PC-9 (cell line): ENCODE results near the gene CYP2A13.
"Not testable (repeated sequence)": the region's sequence is repeated elsewhere in the genome, so short reads cannot be mapped to it uniquely, and the experiment has no call there.

Experiments
- EZH2 ChIP-seq: fragments of 200-600 bp; sonication (generic); IDR thresholded peaks from 2 replicates; pipeline ENCODE4 v1.8.0; 2017; ENCODE audit warnings: antibody characterized with exemption, low read depth
- TF ChIP-seq, protein P1 (sequence below): fragments of 200-600 bp; sonication (generic); conservative IDR thresholded peaks from 2 replicates; pipeline ENCODE4 v1.6.1; 2017; ENCODE audit warnings: mixed run types, antibody characterized with exemption, mild to moderate bottlenecking, moderate library complexity

DNA sequence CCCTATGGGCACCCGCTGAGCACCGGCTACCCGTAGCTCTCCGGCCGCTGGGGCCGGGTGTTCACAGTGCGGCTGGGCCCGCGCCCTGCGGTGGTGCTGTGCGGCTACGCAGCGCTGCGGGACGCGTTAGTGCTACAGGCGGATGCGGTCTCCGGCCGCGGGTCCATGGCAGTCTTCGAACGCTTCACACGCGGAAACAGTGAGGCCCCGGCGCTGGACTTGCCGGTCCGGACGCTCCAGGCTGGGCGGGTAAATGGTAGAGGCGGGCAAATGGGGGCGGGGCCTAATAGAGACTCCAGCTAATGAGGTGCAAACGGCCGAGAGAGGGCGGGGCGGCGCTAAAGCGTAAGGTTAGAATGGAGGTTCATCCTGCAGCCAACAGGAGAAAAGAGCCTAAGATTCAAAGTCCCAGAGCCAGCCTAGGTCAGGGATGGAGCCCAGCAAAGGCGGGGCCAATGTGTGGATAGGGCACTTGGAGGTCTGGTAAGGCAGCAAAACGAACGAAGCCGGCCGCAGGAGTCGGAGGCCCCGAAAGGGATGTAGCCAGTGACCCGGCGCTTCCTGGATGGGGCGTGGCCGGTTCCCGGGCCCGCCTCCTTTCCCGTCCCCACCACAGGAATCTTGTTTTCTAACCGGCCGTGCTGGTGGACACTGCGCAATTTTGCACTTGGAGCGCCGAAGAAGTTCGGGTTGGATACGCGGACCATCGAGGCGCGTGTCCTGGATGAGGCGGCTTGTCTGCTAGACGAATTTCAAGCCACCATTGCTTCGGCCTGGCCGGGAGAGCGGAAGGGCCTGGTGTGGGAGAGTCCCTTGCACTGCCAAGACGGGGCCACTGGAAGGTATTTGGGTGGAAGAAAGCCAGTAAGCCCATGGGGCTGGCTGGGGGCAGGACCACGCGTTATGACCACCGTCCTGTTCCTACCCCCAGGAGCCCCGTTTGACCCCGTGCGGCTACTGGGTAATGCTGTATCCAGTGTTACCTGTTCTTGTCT lies 47.4 kb downstream of the CYP2A13 start:
- TF ChIP-seq, protein P1, sequence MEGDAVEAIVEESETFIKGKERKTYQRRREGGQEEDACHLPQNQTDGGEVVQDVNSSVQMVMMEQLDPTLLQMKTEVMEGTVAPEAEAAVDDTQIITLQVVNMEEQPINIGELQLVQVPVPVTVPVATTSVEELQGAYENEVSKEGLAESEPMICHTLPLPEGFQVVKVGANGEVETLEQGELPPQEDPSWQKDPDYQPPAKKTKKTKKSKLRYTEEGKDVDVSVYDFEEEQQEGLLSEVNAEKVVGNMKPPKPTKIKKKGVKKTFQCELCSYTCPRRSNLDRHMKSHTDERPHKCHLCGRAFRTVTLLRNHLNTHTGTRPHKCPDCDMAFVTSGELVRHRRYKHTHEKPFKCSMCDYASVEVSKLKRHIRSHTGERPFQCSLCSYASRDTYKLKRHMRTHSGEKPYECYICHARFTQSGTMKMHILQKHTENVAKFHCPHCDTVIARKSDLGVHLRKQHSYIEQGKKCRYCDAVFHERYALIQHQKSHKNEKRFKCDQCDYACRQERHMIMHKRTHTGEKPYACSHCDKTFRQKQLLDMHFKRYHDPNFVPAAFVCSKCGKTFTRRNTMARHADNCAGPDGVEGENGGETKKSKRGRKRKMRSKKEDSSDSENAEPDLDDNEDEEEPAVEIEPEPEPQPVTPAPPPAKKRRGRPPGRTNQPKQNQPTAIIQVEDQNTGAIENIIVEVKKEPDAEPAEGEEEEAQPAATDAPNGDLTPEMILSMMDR, result not testable (repeated sequence)
- not testable (repeated sequence) for TF ChIP-seq EZH2
